Upper lobe of left lung (tissue), 6 donors: ENCODE data around the gene TRIM66. TPM values are rescaled to one million over a fixed set of nuclear protein-coding genes. Genes with fewer than 3 reads are reported as not detected.

ENCODE experiments used
- ATAC-seq, 2 donors: fragments of 200-7000 bp; cut with Tn5 transposase; one replicate each; pipeline ENCODE4 v1.9.1; 2022; ENCODE audit warnings: mild to moderate bottlenecking in 2 of 2, moderate library complexity in 2 of 2; ENCODE audit not compliant: low FRiP score in 2 of 2
- DNase-seq, 2 donors: peaks; one replicate each; pipeline ENCODE4 v3.0.0-alpha.2; 2019 to 2020
- H3K27ac ChIP-seq, 4 donors: fragments of 200-600 bp; sonication (generic); one replicate each; pipeline ENCODE4 v1.5.1; 2016 to 2019
- H3K27me3 ChIP-seq, 4 donors: fragments of 200-600 bp; sonication (generic); one replicate each; pipeline ENCODE4 v1.5.1; 2017 to 2019
- H3K36me3 ChIP-seq, 4 donors: fragments of 200-600 bp; sonication (generic); one replicate each; pipeline ENCODE4 v1.5.1; 2016 to 2019
- H3K4me1 ChIP-seq, 4 donors: fragments of 200-600 bp; sonication (generic); one replicate each; pipeline ENCODE4 v1.5.1; 2018 to 2019
- H3K4me3 ChIP-seq, 4 donors: fragments of 200-600 bp; sonication (generic); one replicate each; pipeline ENCODE4 v1.5.1; 2017 to 2019; ENCODE audit warnings: mild to moderate bottlenecking in 2 of 4, moderate library complexity in 1 of 4
- H3K9me3 ChIP-seq, 4 donors: fragments of 200-600 bp; sonication (generic); one replicate each; pipeline ENCODE4 v1.5.1; 2018 to 2019
- EP300 ChIP-seq, 4 donors: sonication (generic); formaldehyde crosslinking; IDR thresholded peaks; one replicate each; pipeline ENCODE4 v1.5.1; 2017; ENCODE audit warnings: antibody characterized with exemption in 4 of 4, control low read depth in 2 of 4
- POLR2A ChIP-seq, 4 donors: fragments of 450-650 bp; IDR thresholded peaks; one replicate each; pipeline ENCODE4 v1.5.1; 2016 to 2017; ENCODE audit warnings: antibody characterized with exemption in 4 of 4, mild to moderate bottlenecking in 2 of 4
- POLR2AphosphoS5 ChIP-seq, 2 donors: sonication (generic); formaldehyde crosslinking; IDR thresholded peaks; one replicate each; pipeline ENCODE4 v1.5.1; 2017; ENCODE audit warnings: antibody characterized with exemption in 2 of 2
- WGBS, 2 donors: methylation state at CpG; one replicate each; pipeline ENCODE4 v1.1.5; 2017 to 2018; 5-methylcytosine and 5-hydroxymethylcytosine counted together
- total RNA-seq, 6 donors: library from RNA; depleted of rRNA in 4 of 6; stranded (reverse); fragments of >200 nt in 4 of 6; gene quantifications; one replicate each; pipeline versions ENCODE4 v1.1.0 to v1.2.1, GENCODE V29; 2016 to 2021
- TF ChIP-seq, protein P1 (sequence below), 6 experiments: fragments of 450-650 bp in 4 of 6; fragments of 200-600 bp in 2 of 6; sonication (generic) in 2 of 6; IDR thresholded peaks; one replicate each; pipeline ENCODE4 v1.5.1; 2016 to 2019; ENCODE audit warnings: antibody characterized with exemption in 6 of 6
- donor health status: DM: no; HTN: no; CAD: no; lungs with moderate emphysema.
- donor health status: DM: no; HTN: yes; CAD: no; lungs with severe emphysema.

Gene TRIM66
- total RNA-seq, 6 donors from 2014 or later, result 4.9 to 126 (median 11.2) TPM

DNA sequence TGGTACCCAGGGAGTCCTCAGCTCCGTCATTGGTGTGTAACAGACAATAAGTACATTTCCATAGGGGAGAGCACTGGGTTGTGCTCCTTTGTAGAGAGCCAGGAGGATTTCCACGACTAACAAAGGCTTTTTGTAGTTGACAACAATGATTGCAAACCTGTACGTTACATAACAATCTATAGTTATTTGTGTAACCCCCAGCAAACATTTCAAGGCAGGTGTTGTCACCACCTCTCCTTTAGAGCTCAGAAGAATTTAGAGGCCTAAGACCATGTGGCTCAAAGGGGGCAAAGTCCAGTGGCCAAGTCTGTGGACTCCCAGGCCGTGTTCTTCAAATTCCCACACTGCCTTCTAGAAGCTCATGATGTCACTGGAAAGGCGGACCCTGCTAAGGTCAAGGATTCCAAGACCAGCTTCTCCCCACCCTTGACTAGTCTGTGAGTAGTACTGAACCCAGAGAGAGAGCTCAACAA lies 15.9 kb upstream of the TRIM66 start:
- peak overlapping the region in 1 of 4 donors; percentile 4 for H3K27ac ChIP-seq
- ATAC-seq, result no peak
- peak in 1 of 2 donors; percentile 6 for DNase-seq
- peaks cover 12 to 90% (median 69%) of the 10 kb centered on the region in 4 donors for H3K36me3 ChIP-seq
- H3K4me1 ChIP-seq, result peaks cover 0 to 7% (median 0%) of the 10 kb centered on the region in 4 donors
- H3K4me3 ChIP-seq, result no peak overlapping the region
- H3K27me3 ChIP-seq, result no peaks in the 10 kb centered on the region
- H3K9me3 ChIP-seq, result no peaks in the 10 kb centered on the region
- WGBS, 2 donors, result 88 to 89% methylated on average over 4 to 5 of the region's 5 CpGs
- TF ChIP-seq EP300 (IDR thresholded peaks at IDR 0.05) (no peak), POLR2AphosphoS5 (IDR thresholded peaks at IDR 0.05) (no peak), POLR2A (IDR thresholded peaks at IDR 0.05) (no peak)
- TF ChIP-seq, protein P1, sequence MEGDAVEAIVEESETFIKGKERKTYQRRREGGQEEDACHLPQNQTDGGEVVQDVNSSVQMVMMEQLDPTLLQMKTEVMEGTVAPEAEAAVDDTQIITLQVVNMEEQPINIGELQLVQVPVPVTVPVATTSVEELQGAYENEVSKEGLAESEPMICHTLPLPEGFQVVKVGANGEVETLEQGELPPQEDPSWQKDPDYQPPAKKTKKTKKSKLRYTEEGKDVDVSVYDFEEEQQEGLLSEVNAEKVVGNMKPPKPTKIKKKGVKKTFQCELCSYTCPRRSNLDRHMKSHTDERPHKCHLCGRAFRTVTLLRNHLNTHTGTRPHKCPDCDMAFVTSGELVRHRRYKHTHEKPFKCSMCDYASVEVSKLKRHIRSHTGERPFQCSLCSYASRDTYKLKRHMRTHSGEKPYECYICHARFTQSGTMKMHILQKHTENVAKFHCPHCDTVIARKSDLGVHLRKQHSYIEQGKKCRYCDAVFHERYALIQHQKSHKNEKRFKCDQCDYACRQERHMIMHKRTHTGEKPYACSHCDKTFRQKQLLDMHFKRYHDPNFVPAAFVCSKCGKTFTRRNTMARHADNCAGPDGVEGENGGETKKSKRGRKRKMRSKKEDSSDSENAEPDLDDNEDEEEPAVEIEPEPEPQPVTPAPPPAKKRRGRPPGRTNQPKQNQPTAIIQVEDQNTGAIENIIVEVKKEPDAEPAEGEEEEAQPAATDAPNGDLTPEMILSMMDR (IDR thresholded peaks at IDR 0.05), result no peak

- Histone ChIP-seq H3K9me3 (no peaks in the 10 kb centered on the region), H3K4me1 (peaks cover 0 to 7% (median 0%) of the 10 kb centered on the region in 4 donors), H3K27me3 (no peaks in the 10 kb centered on the region), H3K36me3 (peaks cover 23 to 89% (median 68%) of the 10 kb centered on the region in 4 donors), H3K4me3 (no peak overlapping the region), H3K27ac (no peak overlapping the region)
- ATAC-seq, result no peak
- WGBS, 2 donors, result 82 to 95% methylated on average over 2 to 3 of the region's 3 CpGs
- DNase-seq, result no peak
- TF ChIP-seq, protein P1 (IDR thresholded peaks at IDR 0.05), result no peak
- TF ChIP-seq EP300 (IDR thresholded peaks at IDR 0.05) (no peak), POLR2AphosphoS5 (IDR thresholded peaks at IDR 0.05) (no peak), POLR2A (IDR thresholded peaks at IDR 0.05) (no peak)
Measured at GRCh38 chr11:8697054-8697453, 14.6 kb upstream of the TRIM66 start.

GRCh38 chr11:8694137-8694536 lies 11.7 kb upstream of the TRIM66 start:
- no peaks in the 10 kb centered on the region for H3K27me3 ChIP-seq
- no peak for DNase-seq
- no peak for ATAC-seq
- no peak for TF ChIP-seq POLR2AphosphoS5 (IDR thresholded peaks at IDR 0.05)
- no peak overlapping the region for H3K27ac ChIP-seq
- no peak overlapping the region for H3K4me3 ChIP-seq
- WGBS, 2 donors, result 81 to 82% methylated on average over 5 of the region's 5 CpGs
- peaks cover 23 to 77% (median 66%) of the 10 kb centered on the region in 4 donors for H3K36me3 ChIP-seq
- no peaks in the 10 kb centered on the region for H3K9me3 ChIP-seq
- H3K4me1 ChIP-seq, result peaks cover 3 to 8% (median 5%) of the 10 kb centered on the region in 4 donors

DNA sequence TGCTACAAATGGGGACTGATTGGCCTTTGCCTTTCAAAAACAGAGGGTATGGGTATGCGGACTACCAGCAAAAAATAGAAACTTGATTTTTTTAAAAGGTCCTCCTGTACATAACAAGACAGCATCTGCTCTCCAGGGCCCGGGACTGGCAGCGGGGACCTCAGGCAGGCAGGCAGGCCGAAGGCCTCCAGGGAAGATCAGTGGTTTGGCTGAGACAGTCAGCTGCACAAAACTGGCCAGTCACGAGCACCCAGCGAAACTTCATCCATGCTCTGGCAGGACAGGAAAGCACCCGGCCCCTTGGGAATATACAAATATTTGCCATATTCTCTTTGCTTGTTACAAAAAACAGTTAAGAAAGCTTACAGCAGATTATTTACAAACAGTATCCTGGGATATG lies 11.1 kb upstream of the TRIM66 start:
- TF ChIP-seq, protein P1 (IDR thresholded peaks at IDR 0.05), result no peak
- no peak for TF ChIP-seq POLR2A (IDR thresholded peaks at IDR 0.05)
- no peak for TF ChIP-seq POLR2AphosphoS5 (IDR thresholded peaks at IDR 0.05)
- no peak for TF ChIP-seq EP300 (IDR thresholded peaks at IDR 0.05)
- 91 to 94% methylated on average over 7 of the region's 7 CpGs for WGBS, 2 donors
- Histone ChIP-seq H3K36me3 (peaks cover 23 to 71% (median 63%) of the 10 kb centered on the region in 4 donors), H3K4me1 (peaks cover 3 to 11% (median 5%) of the 10 kb centered on the region in 4 donors), H3K9me3 (no peaks in the 10 kb centered on the region), H3K27ac (no peak overlapping the region), H3K4me3 (no peak overlapping the region), H3K27me3 (no peaks in the 10 kb centered on the region)
- peak in 1 of 2 donors; percentile 15 for DNase-seq
- no peak for ATAC-seq

- Histone ChIP-seq H3K27ac (no peak overlapping the region), H3K36me3 (peaks cover 23 to 67% (median 58%) of the 10 kb centered on the region in 4 donors), H3K9me3 (no peaks in the 10 kb centered on the region), H3K4me3 (no peak overlapping the region), H3K4me1 (peaks cover 7 to 16% (median 9%) of the 10 kb centered on the region in 4 donors), H3K27me3 (no peaks in the 10 kb centered on the region)
- TF ChIP-seq, protein P1 (IDR thresholded peaks at IDR 0.05), result no peak
- TF ChIP-seq EP300 (IDR thresholded peaks at IDR 0.05) (no peak), POLR2AphosphoS5 (IDR thresholded peaks at IDR 0.05) (no peak), POLR2A (IDR thresholded peaks at IDR 0.05) (no peak)
- ATAC-seq (no peak), DNase-seq (peak in 1 of 2 donors; percentile 3)
- 93 to 96% methylated on average over 6 of the region's 6 CpGs for WGBS, 2 donors
Measured at GRCh38 chr11:8693010-8693551, 10.6 kb upstream of the TRIM66 start.
